Measurements from ENCODE around the gene CYBC1.
"Not testable (repeated sequence)": the region's sequence is repeated elsewhere in the genome, so short reads cannot be mapped to it uniquely, and the experiment has no call there.

CYBC1 gene

DNA sequence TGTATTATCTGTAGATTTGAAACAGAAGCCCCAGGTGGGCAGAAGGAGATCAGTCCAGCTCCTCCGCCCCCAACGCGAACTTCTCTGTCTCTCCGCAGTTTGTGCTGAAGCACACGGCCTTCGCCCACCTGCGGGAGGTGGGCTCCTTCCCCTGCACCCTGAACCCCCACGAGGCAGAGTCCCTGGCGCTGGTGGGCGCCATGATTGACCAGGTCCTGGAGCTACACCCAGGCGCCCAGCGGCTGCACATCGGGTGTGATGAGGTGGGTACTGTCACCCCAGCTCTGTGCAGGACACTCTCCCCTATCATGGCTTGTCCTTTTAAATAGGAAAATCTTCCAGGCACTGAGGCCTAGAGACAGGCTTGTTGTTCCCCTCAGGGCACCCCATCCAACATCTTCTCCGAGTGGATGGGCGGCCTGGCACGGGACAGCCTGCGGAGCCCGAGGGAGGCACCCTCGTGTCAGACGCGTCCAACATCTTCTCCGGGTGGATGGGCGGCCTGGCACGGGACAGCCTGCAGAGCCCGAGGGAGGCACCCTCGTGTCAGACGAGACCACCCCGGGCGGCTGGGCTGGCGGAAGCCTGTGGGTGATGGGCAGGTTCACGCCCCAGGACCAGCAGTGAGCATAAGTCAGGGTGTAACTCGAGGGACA is 16.9 kb downstream of the CYBC1 start:
- no peak for DNase-seq

DNA sequence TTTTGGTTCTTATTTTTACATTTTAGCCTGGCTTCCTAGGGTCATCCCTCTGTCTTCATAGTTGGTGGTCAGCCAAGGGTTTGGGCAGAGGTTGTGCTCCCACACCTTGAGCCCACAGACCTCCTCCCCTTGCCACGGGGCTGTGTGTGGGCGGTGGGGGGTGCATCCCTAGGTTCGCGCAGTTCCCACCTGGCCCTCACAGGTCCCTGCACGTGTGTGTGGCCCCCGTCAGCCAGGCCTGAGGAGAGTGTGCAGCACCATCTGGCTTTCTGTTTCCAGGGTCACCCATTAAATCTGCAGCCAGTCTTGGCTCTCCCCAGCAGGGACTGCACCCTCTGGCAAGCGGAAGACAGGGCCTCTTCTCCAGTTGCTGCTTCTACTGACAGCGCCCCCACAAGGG is 18.5 kb downstream of the CYBC1 start:
- DNase-seq: no peak

DNA sequence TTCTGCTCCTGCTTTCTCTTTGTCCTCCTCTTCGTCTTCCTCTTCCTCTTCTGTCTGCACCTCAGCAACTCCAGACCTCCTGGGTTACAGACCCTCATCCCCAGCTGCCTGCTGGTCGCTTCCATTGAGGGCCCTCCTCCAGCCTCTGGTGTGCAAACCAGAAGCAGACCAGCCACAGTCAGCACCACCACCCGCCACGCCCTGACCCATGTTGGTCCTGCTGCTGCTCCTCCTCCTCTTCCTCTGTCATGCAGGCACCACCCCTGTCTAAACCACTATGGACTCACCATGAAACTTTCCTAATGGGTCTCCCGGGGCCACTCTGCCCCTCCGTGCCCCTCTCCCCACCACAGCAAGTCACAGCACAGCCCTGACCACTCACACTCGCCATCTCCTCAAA is 20.7 kb downstream of the CYBC1 start:
- DNase-seq: no peak

DNA sequence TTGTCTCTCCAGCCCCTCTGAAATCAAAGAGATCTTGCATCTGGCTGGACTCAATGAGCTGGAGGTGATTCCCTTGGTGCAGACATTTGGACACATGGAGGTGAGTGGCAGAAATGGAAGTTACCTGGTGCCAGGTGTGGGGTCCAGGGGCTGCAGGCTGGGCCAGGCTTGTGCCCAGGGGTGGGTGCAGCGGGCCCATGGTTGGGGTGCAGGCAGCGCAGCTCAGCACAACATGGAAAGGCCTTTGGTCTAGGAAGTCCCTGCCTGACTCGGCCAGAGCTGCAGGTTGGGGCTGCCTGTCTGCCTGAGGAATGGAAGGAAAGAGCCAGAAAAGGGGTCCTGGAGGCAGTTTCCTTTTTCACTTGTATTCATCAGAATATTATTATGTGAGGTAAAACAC is 22.0 kb downstream of the CYBC1 start:
- DNase-seq: no peak

DNA sequence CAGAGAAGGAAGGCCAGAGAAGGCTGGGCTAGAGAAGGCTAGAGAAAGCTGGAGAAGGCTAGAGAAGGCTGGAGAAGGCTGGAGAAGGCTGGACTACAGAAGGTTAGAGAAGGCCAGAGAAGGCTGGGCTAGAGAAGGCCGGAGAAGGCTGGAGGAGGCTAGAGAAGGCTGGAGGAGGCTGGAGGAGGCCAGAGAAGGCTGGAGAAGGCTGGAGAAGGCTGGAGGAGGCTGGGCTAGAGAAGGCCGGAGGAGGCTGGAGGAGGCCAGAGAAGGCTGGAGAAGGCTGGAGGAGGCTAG is 25.7 kb downstream of the CYBC1 start:
- no peak for DNase-seq

DNA sequence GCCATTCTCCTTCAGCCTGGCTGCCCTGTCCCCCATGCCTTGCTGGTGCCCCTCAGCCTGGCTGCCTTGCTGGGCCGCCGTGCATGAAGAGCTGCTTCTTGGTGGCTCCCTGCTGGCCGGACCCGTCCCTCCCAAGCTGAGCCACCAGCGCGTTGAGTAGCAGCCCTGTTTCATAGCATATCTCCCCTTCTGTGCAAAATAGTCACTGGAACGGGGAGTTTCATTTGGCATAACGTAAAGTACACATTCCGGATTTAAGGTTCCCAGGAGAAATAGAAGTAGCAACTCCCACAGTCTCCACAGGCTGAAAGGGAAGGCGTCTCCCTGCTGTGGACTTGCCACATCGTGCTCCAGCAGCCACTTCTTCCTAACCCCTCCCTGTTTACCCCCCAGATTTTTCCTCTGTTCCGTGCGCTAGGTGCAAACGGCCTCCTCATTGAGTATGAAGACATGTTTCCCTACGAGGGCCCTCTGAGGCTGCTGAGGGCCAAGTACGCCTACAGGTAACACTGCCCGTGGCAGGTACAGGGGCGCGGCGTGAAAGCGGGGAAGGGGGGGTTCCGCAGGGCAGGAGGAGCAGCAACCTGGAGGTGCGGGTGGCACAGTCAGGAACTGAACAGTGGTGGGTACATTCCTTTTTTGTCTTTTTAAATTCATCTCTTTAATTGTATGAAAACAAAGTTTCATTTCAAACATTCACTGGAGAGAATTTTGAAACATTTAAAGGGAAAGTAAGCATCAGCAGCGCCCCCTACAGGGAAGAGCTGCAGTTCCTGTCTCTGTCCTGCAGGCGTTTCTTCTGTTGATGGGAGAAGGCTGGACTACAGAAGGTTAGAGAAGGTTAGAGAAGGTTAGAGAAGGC is 26.3 kb downstream of the CYBC1 start:
- DNase-seq: peak; percentile 84

DNA sequence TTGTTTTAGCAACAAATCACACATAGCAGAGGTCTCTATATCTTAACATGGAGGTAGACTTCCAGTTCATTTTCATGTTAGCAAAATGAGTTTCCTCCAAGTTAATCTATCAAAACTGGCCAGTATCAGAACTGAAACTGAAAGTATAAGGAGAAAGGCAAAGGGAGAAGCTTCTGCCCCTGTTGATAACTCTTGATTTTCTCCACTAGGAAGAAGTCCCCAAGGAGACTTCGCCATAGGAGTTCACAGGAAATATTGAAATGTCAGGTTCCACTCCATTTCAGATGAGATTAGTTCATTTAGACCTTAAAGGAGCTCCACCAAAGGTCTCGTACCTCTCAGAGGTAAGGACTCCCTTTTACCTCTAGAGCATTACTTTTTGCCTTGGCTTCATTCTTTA is 31.0 kb downstream of the CYBC1 start:
- no peak for DNase-seq

DNA sequence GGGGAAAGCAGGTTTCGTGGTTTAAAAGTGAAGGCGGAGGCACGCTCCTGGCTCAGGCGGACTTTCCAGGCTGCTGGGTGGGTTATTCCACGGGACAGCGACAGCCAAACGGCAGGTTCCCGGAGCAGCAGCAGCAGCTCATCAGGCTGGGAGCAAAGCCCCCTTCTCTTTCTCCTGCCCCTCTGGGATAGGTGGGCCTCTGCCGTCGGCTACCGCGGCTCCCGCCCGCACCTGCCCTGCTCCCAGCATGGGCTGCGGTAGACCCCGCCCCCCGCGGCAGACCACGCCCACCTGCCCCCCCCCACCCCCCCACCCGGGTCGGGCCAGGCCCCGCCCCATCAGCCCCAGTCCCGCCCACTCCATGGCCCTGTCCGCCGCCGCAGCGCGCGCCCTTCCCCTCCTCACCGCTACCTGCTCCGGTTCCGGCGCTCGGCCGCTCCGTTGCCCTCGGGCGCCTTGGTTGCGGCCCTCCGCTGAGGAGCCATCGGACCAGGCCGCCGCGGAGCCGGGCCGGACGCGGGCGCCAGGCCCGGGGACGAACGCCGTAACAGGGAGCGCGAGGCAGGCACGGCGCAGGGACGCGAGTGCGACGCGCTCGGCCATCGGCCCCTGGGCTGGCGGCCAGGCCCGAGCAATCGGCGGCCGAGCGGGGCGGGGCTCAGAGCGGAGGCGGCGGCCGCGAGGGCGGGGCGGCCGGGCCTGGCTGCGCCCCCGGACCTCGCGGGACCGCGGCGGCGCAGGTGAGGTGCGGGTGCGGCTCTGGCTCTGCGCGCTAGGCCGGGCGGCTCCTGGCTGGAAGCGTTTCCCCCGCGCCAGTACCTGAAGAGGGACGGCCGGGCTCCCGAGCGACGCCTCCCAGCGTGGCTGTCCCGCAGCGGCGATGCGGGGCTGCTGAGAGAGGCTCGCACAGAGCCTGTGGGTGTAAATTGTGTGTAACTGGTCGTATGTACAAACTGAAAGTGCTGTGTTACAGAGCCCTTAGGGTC is 32.3 kb downstream of the CYBC1 start, which contains the start of the genes HEXD and OGFOD3:
HEXD (plus strand) TSS at position 347 of the 986 bp plus-strand sequence. CDS start 1,453 bp downstream, outside the sequence.
OGFOD3 (minus strand) TSS at position 586 of the 986 bp plus-strand sequence; CDS start at position 485, 101 bp downstream.
- peak; percentile 95 for DNase-seq

DNA sequence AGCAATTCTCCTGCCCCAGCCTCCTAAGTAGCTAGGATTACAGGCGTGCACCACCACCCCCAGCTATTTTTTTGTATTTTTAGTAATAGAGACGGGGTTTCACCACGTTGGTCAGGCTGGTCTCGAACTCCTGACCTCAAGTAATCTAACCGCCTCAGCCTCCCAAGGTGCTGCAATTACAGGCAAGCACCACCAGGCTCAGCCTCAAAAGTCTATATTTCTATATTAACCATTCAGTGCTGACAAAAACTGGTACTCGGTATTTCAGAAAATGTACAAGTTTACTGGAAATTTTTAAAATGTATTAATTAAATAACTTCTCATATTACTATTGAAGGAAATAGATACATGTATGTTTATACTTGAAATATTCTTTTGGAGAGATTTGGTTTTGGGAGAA is 33.8 kb downstream of the CYBC1 start:
- no peak for DNase-seq

DNA sequence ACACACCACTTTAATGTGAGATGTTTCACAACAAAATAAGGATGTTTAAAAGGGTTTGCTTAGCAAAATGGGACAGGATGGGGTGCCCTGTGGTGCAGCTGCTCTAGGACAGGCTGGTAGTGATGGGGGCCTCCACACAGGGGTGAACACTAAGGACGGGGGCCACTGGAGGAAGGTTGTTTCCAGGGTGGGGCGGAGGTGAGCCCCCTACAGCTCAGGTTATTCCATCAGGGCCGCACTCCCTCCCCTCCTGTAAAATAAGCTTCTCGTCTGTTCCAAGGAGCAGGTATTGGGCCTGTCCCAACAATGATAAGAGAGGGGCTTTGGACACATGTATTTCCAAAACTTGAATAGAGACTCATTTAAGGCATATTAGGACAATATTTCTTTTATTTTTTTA is 34.3 kb downstream of the CYBC1 start:
- no peak for DNase-seq

DNA sequence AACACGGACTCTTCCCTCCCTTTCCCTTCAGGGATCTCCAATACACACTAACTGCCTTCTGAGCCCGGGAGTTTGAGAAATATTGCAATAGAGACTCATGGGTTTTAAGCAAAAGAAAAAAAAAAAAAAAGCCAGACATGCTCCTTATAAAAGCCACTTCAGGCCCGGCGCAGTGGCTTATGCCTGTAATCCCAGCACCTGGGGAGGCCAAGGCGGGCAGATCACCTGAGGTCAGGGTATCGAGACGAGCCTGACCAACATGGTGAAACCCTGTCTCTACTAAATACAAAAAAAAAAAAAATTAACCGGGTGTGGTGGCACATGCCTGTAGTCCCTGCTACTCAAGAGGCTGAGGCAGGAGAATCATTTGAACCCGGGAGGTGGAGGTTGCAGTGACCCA is 34.8 kb downstream of the CYBC1 start:
- DNase-seq: no peak

DNA sequence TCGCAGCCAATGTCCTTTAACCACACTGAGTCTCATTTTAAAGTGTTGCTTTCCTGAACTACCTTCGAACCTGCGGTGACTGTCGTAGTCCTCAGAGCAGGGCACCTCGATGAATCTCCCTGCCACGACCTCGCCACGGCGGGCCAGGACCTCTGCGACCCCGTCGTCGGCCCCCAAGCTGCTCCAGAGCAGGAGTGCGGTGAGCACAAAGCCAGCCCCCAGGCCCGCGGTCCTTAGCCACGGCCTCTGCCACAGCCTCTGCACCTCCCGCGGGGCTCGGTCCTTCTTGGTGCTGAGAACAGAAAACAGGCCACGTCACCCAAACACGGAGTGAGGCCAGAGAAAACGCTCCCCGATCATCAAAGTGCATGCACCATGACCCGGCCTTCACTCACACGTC is 35.2 kb downstream of the CYBC1 start:
- DNase-seq: no peak

DNA sequence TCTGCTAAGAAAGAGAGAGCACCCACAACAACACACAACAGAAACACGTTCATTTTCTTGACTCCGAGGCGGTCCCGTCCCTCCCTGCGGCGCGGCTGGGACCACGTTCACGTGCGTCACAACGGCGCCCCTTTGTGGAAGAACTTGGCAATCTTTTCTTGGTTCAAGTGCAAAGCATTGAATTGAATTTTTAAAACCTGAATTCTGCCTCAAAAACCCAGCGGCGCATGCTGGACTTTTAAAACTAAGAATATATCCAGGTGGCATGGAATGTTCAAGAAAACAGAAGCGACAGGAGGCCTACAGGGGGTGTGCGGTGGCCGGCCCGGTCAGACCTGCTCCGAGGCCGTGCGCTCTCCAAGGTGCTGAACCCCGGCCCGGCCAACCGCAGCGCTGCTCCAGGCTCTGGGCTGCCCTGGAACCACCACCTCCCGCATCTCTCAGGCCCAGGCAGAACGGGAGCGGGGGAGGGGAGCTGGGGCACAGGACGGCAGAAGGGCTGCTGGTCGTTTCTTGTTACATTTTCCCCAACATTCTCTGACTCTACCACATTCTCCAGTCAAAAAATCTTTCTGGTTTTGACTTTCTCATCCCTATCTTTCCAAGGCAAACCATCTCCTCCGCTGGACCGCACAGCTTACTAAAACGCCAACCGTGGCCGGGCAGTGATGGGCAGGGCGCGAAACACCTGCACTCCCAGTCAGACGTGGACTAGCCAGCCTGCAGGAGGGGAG is 35.8 kb downstream of the CYBC1 start:
- peak; percentile 88 for DNase-seq

DNA sequence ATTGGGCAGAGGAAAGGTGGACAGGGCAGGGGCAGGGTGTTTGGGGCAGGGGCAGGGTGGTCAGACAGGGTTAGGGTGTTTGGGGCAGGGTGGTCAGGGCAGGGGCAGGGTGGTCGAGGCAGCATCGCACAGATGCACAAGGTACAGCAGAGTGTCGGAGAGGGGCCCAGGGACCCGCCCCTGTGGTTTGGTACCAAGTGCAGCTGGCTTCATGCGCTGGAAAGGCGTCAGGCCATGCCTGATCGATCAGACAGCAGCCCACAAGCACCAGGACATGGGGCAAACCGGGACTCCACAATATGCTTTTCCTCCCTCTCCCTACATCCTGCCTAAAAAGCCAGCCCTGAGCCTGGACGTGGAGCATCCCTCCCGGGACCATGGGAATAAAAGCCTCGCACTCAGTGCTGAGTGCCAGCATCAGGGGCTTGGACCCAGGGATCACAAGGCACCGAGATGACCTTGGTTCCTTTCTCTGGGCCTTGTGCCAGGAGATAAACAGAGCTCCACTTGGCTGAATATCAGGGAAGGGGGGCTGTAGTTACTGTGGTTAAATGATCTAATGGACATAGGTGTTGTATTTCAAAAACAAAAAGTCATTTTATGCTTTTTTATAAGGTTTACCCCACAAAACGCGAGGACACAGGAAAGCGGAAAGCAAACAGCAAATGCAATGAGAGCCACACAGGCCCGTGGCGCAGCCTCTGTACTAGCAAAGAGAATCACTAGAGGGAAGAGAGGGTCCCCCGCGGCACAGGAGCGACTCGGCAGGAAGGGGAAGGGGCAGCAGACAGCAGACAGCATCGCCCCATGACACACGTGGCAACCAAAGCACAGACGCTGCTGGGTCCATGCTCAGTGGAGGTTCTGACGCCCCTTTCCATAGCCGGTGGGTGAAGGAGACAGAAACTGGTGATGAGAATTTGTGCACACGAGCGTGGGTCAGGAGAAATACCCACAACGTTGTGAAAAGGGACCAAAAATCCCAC is 37.7 kb downstream of the CYBC1 start:
- no peak for DNase-seq

DNA sequence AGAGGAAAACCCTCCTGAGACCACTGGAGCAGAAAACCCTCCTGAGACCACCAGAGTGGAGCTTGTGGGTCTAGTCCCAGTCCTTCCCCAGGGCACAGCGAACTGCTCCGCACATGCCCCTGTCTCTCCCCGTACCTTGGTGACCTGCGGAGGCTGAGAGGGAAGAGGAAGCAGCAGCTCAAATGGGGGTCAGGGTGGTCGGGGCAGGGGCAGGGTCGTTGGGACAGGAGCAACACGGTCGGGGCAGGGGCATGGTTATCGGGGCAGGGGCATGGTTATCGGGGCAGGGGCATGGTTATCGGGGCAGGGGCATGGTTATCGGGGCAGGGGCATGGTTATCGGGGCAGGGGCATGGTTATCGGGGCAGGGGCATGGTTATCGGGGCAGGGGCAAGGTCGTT is 38.5 kb downstream of the CYBC1 start:
- DNase-seq: not testable (repeated sequence)

DNA sequence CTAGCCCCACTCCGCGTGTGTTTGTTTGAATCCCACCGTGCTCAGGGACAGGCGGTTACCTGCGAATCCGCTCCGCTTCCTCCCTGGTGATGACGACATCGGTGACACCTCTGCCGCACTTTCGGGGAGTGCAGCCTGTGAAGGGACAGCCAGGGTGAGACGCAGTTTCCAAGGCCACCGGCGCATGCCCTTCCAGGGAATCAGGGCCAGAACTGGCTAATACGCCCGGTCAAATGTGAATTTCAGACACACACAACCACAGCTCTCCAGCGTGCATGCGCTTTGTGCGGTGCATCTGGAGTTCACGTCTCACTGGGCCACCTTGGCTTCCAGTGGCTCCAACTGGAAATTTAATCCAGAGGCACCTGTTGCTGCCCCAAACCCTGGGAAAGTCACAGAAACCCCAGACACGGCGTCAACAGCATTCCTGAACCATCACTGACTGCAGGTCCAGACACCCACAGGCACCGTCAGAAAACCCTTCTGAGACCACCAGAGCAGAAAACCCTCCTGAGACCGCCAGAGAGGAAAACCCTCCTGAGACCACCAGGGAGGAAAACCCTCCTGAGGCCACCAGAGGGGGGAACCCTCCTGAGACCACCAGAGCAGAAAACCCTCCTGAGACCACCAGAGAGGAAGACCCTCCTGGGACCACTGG is 39.0 kb downstream of the CYBC1 start:
- DNase-seq: no peak

DNA sequence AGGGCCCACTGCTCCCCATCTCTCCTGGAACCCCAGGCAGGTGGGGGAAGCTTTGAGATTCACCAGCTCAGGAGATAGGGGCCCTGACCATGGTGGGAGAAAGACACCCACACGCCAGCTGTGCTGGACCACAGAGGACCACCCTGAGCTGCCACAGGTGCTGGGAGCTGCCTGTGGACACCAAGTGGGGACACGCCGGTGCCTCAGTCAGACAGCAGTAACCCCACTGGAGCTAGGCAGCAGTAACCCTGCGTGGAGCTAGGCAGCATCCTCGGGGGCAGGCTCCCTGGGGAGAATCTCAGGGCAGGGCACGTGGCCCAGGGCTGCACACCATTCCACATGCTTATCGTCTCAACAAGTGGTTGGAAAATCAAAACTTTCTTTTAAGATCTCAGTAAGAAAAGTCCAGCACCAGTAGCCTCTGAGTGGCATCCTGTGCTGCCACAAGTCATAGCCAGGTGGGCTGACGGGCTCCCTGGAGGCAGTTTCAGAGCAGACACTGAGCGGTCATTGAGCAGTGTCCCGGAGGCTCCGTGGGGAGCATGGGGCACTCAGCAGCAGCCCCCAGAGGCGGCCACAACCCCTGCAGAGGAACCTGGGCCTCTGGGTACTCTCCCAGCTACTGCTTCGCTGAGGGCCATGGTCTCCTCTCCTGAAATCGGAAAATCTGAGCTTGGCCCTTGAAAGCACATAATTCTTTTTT is 40.4 kb downstream of the CYBC1 start:
- no peak for DNase-seq

DNA sequence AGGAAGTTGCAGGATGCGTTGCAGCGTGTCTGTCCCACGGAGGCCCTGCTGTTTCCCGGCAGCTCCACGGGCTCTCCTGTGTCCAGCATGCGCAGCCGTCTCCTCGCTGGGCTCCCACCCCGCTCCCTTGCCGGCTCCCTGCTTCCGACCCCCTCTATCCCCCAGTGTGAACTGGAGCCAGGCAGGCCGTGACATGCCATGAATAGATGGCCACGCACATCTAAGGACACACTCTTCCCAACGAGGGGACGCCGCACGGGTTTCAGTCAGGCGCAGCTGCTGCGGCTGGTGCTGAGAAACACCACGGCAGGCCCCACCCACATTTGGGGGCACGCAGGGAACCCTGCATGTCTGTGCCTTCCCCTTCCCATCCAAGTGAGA is 41.6 kb downstream of the CYBC1 start:
- no peak for DNase-seq

DNA sequence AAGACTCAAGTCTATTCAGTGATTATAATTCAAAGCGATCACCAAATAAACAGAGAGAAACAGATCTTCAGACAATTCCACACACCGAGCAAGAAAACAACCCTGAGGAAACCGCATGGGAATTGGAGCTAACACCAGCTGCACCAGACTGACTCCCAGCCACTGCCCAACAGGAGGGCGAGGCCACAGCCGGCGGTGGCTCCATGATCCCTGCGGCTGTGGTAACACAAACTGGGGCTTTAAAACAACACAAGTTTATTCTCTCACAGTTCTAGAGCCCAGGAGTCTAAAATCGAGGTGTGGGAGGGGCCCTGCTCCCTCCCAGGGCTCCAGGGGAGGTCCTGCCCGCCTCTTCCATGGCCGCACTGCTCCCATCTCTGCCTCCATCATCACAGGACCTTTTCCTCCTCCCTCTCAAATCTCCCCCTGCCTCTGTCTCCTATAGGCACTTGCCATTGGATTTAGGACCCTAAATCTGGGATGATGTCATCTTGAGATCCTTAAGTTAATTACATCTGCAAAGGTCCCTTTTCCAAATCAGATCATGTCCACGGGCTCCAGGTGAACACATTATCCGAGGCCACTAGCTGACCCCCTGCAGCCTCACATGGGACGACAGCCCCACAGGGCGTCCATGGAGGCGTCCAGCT is 42.1 kb downstream of the CYBC1 start:
- no peak for DNase-seq

DNA sequence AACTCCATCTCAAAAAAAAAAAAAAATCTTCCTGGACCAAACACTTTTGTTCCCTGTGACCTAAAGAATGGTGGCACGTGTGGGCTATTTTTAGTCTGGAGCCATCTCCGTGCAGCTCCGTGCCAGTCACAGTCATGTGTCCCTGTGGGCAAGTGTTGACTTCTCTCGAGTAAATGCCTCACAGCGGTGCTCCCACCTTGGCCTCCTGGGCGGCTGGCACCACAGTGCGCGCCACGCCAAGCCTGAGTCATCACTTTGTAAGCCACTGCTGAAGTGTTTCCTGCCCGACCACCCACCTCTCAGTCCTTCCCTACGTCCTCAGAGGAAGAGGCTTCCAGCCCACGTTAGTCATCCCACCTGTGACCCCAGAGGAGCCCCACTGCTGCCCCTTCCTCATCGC is 43.3 kb downstream of the CYBC1 start:
- DNase-seq: no peak

All from activated effector memory CD4-positive, alpha-beta T cell treated with anti-CD3 and anti-CD28 coated beads, Interleukin-2, amount 50 U/mL, for 16 hours (primary cell).